Vagina (tissue), 2 donors: ENCODE results near the gene ANXA6. TPM values are rescaled to one million over a fixed set of nuclear protein-coding genes. Genes with fewer than 3 reads are reported as not detected.

Experiments
- DNase-seq, 2 donors: peaks; one replicate each; pipeline ENCODE4 v3.0.0-alpha.2; 2017; ENCODE audit errors: extremely low spot score in 2 of 2
- H3K27ac ChIP-seq: fragments of 200-600 bp; sonication (generic); one replicate; pipeline ENCODE4 v1.5.1; 2019
- H3K27me3 ChIP-seq: fragments of 200-600 bp; sonication (generic); one replicate; pipeline ENCODE4 v1.5.1; 2019
- H3K36me3 ChIP-seq, 2 donors: fragments of 200-600 bp; sonication (generic); one replicate each; pipeline ENCODE4 v1.5.1; 2017 to 2019
- H3K4me1 ChIP-seq: fragments of 200-600 bp; sonication (generic); one replicate; pipeline ENCODE4 v1.5.1; 2019
- H3K4me3 ChIP-seq, 2 donors: fragments of 200-600 bp; sonication (generic); 1 replicate in 1 of 2; 2 replicates in 1 of 2; pipeline ENCODE4 v1.5.1; 2016 to 2019
- H3K9me3 ChIP-seq: fragments of 200-600 bp; sonication (generic); one replicate; pipeline ENCODE4 v1.5.1; 2019
- CTCF ChIP-seq, 3 experiments: fragments of 450-650 bp in 2 of 3; fragments of 200-600 bp in 1 of 3; sonication (generic) in 1 of 3; IDR thresholded peaks; one replicate each; pipeline ENCODE4 v1.5.1; 2017 to 2019; ENCODE audit warnings: antibody characterized with exemption in 3 of 3, mild to moderate bottlenecking in 2 of 3, moderate library complexity in 2 of 3
- POLR2A ChIP-seq, 2 donors: fragments of 450-650 bp; IDR thresholded peaks; one replicate each; pipeline ENCODE4 v1.6.1; 2017; ENCODE audit warnings: antibody characterized with exemption in 2 of 2, mild to moderate bottlenecking in 2 of 2, moderate library complexity in 2 of 2
- POLR2AphosphoS5 ChIP-seq, 2 donors: sonication (generic); formaldehyde crosslinking; IDR thresholded peaks; one replicate each; pipeline ENCODE4 v1.9.0; 2017; ENCODE audit warnings: antibody characterized with exemption in 2 of 2, mild to moderate bottlenecking in 2 of 2, low read depth in 1 of 2; ENCODE audit not compliant: insufficient read depth in 1 of 2
- intact Hi-C: fragments of 100-400 bp; cut with DNase I; formaldehyde crosslinking; loops from one replicate; pipeline ENCODE4 v1.15.1; 2023
- total RNA-seq: library from RNA; depleted of rRNA; stranded (reverse); fragments of >200 nt; gene quantifications from one replicate; pipeline ENCODE4 v1.2.3, GENCODE V29; 2016

ANXA6 gene
- total RNA-seq, 1 donor from 2014 or later, result 190 TPM

- H3K4me3 ChIP-seq, result no peak overlapping the region
- no peaks in the 10 kb centered on the region for H3K36me3 ChIP-seq
- H3K4me1 ChIP-seq, result peaks cover 52% of the 10 kb centered on the region
- H3K27ac ChIP-seq, result peak overlapping the region; percentile 87
- no peak for DNase-seq
- no peak for TF ChIP-seq CTCF (IDR thresholded peaks at IDR 0.05)
- TF ChIP-seq POLR2A (IDR thresholded peaks at IDR 0.05), result no peak
- H3K9me3 ChIP-seq, result no peaks in the 10 kb centered on the region
- no peaks in the 10 kb centered on the region for H3K27me3 ChIP-seq
- intact Hi-C loops, result no loop called here
Measured at GRCh38 chr5:151086192-151086869, 71.2 kb downstream of the ANXA6 start.

DNA sequence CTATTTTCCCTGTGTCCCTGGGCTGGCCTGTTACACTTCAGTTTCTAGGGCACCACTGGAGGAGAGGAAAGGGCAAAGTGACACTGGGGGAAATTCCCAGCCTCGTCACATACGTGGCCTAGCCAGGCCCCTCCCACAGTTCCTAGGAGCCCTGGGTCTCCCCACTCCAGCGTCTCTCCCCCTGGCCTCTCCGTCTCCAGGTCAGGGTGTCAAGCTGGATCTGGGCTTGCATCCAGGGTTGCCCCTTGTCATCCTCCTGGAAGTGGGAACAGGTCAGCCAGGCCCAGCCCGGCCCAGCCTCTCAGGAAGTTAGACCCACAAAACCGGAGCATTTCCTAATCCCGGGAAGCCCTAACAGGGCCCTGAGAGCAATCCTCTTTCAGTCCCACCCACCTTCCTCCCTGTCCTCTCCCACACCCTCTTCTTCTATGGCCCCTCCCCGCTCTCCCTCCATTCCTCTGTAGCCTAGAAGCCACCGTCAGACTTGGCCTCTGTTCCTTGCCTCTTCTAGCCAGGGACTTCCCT is 72.0 kb downstream of the ANXA6 start:
- intact Hi-C loops, result no loop called here
- TF ChIP-seq POLR2AphosphoS5 (IDR thresholded peaks at IDR 0.05; ENCODE audit: insufficient read depth in 1 of 2, low read depth in 1 of 2), result peak; percentile 36 to 74
- TF ChIP-seq CTCF (IDR thresholded peaks at IDR 0.05), result no peak
- TF ChIP-seq POLR2A (IDR thresholded peaks at IDR 0.05), result no peak
- DNase-seq, result peak in 1 of 2 donors; percentile 96

GRCh38 chr5:151084363-151084762 is 73.2 kb downstream of the ANXA6 start:
- Histone ChIP-seq H3K27ac (no peak overlapping the region), H3K27me3 (no peaks in the 10 kb centered on the region), H3K4me1 (peaks cover 63% of the 10 kb centered on the region), H3K4me3 (no peak overlapping the region), H3K9me3 (no peaks in the 10 kb centered on the region), H3K36me3 (no peaks in the 10 kb centered on the region)
- no peak for DNase-seq
- intact Hi-C loops, result no loop called here
- peak in 1 of 2 donors; percentile 14 for TF ChIP-seq POLR2AphosphoS5 (IDR thresholded peaks at IDR 0.05; ENCODE audit: insufficient read depth in 1 of 2, low read depth in 1 of 2)
- TF ChIP-seq CTCF (IDR thresholded peaks at IDR 0.05), result no peak
- no peak for TF ChIP-seq POLR2A (IDR thresholded peaks at IDR 0.05)

More for the DNA sequence above, 72.0 kb downstream of the ANXA6 start:
- H3K27me3 ChIP-seq, result no peaks in the 10 kb centered on the region
- H3K4me3 ChIP-seq, result no peak overlapping the region
- peak overlapping the region; percentile 87 for H3K27ac ChIP-seq
- H3K4me1 ChIP-seq, result peaks cover 53% of the 10 kb centered on the region
- H3K9me3 ChIP-seq, result no peaks in the 10 kb centered on the region
- H3K36me3 ChIP-seq, result no peaks in the 10 kb centered on the region

- TF ChIP-seq POLR2AphosphoS5 (IDR thresholded peaks at IDR 0.05; ENCODE audit: insufficient read depth in 1 of 2, low read depth in 1 of 2) (peak in 1 of 2 donors; percentile 61), CTCF (IDR thresholded peaks at IDR 0.05) (no peak)
- H3K36me3 ChIP-seq, result no peaks in the 10 kb centered on the region
- peak overlapping the region; percentile 99 for H3K27ac ChIP-seq
- H3K9me3 ChIP-seq, result no peaks in the 10 kb centered on the region
- peaks cover 75% of the 10 kb centered on the region for H3K4me1 ChIP-seq
- DNase-seq, result no peak
- no peaks in the 10 kb centered on the region for H3K27me3 ChIP-seq
- intact Hi-C loops, result no loop called here
- no peak overlapping the region for H3K4me3 ChIP-seq
Measured at GRCh38 chr5:151083081-151083676, 74.4 kb downstream of the ANXA6 start.
